Stomach (tissue), 9 donors: ENCODE measurements around the gene ZNF485. TPM values are rescaled to one million over a fixed set of nuclear protein-coding genes. Genes with fewer than 3 reads are reported as not detected.

ENCODE experiments used
- DNase-seq, 2 donors: peaks; one replicate each; pipeline versions ENCODE4 v3.0.0 to v3.0.0-alpha.2; 2013 to 2019
- H3K27ac ChIP-seq, 5 donors: fragments of 200-600 bp in 4 of 5; sonication (generic) in 4 of 5; one replicate each; pipeline ENCODE4 v1.5.1; 2013 to 2019; ENCODE audit warnings: mild to moderate bottlenecking in 1 of 5, moderate library complexity in 1 of 5
- H3K27me3 ChIP-seq, 3 donors: fragments of 200-600 bp; sonication (generic); one replicate each; pipeline ENCODE4 v1.5.1; 2017 to 2019; ENCODE audit warnings: mixed run types in 1 of 3
- H3K36me3 ChIP-seq, 4 donors: fragments of 200-600 bp; sonication (generic); 1 replicate in 3 of 4; 2 replicates in 1 of 4; pipeline ENCODE4 v1.5.1; 2016 to 2019
- H3K4me1 ChIP-seq, 4 donors: fragments of 200-600 bp; sonication (generic); one replicate each; pipeline ENCODE4 v1.5.1; 2016 to 2019
- H3K4me3 ChIP-seq, 4 donors: fragments of 200-600 bp; sonication (generic) in 3 of 4; one replicate each; pipeline ENCODE4 v1.5.1; 2016 to 2019; ENCODE audit warnings: mild to moderate bottlenecking in 1 of 4
- H3K9me3 ChIP-seq, 4 donors: fragments of 200-600 bp; sonication (generic); one replicate each; pipeline ENCODE4 v1.5.1; 2016 to 2019
- EP300 ChIP-seq: sonication (generic); formaldehyde crosslinking; IDR thresholded peaks from one replicate; pipeline ENCODE4 v1.6.1; 2017; ENCODE audit warnings: antibody characterized with exemption
- POLR2A ChIP-seq, 4 donors: fragments of 450-650 bp; IDR thresholded peaks; one replicate each; pipeline ENCODE4 v1.6.1; 2016; ENCODE audit warnings: antibody characterized with exemption in 4 of 4, control low read depth in 2 of 4, mild to moderate bottlenecking in 1 of 4, moderate library complexity in 1 of 4
- POLR2AphosphoS5 ChIP-seq, 3 donors: sonication (generic); formaldehyde crosslinking; IDR thresholded peaks; one replicate each; pipeline ENCODE4 v1.6.1; 2016; ENCODE audit warnings: antibody characterized with exemption in 3 of 3
- WGBS, 5 donors: extraction: QIAGEN DNeasy Blood & Tissue Kit in 3 of 5; methylation state at CpG; one replicate each; pipeline versions ENCODE4 v1.1.5 to v1.1.7; 2013 to 2018; 5-methylcytosine and 5-hydroxymethylcytosine counted together
- intact Hi-C: fragments of 100-400 bp; cut with DNase I; formaldehyde crosslinking; loops from one replicate; pipeline ENCODE4 v1.15.1; 2023; ENCODE audit warnings: low total_unique reads
- polyA plus RNA-seq, 3 donors: library from polyadenylated mRNA; stranded (reverse); fragments of 200-250 nt; gene quantifications; one replicate each; pipeline ENCODE4 v1.2.3, GENCODE V29; 2013
- total RNA-seq, 5 donors: library from RNA; depleted of rRNA; stranded (reverse); fragments of >200 nt; gene quantifications; one replicate each; pipeline versions ENCODE4 v1.1.0 to v1.2.3, GENCODE V29; 2014 to 2016
- TF ChIP-seq, protein P1 (sequence below), 7 experiments: fragments of 450-650 bp in 4 of 7; fragments of 200-600 bp in 3 of 7; sonication (generic) in 3 of 7; IDR thresholded peaks; one replicate each; pipeline ENCODE4 v1.5.1; 2016 to 2019; ENCODE audit warnings: antibody characterized with exemption in 7 of 7, control low read depth in 2 of 7, mild to moderate bottlenecking in 1 of 7
- donor health status: healthy with polysubstance abuse.
- donor health status: Bipolar disorder and iron deficiency.
- donor health status: healthy.

The ZNF485 gene
- total and polyA plus RNA-seq, 8 donors: 1.8 to 12.1 (median 2.2) TPM; not detected in 1

DNA sequence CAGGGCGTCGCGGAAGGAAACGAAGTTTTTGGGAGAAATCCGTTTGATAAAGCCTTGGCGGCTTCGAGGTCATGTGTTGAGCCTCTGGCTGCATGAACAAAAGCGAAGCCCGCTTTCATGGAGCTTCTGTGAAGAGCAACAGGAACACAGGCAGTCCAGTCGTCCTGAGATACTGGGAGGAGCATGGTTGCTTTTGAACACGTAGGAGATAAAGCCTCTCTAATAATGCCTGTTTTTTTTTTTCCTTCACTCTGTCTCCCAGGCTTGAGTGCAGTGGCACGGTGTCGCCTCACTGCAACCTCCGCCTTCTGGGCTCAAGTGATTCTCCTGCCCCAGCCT, 42.9 kb downstream of the ZNF485 start:
- TF ChIP-seq POLR2A (IDR thresholded peaks at IDR 0.05): no peak
- no peak for TF ChIP-seq EP300
- TF ChIP-seq, protein P1, sequence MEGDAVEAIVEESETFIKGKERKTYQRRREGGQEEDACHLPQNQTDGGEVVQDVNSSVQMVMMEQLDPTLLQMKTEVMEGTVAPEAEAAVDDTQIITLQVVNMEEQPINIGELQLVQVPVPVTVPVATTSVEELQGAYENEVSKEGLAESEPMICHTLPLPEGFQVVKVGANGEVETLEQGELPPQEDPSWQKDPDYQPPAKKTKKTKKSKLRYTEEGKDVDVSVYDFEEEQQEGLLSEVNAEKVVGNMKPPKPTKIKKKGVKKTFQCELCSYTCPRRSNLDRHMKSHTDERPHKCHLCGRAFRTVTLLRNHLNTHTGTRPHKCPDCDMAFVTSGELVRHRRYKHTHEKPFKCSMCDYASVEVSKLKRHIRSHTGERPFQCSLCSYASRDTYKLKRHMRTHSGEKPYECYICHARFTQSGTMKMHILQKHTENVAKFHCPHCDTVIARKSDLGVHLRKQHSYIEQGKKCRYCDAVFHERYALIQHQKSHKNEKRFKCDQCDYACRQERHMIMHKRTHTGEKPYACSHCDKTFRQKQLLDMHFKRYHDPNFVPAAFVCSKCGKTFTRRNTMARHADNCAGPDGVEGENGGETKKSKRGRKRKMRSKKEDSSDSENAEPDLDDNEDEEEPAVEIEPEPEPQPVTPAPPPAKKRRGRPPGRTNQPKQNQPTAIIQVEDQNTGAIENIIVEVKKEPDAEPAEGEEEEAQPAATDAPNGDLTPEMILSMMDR (IDR thresholded peaks at IDR 0.05): no peak
- no peak for TF ChIP-seq POLR2AphosphoS5 (IDR thresholded peaks at IDR 0.05)
- Histone ChIP-seq H3K4me1 (peaks cover 0 to 21% (median 11%) of the 10 kb centered on the region in 4 donors), H3K27me3 (no peaks in the 10 kb centered on the region), H3K27ac (peak overlapping the region in 4 of 5 donors; percentile 81 to 89 (median 84)), H3K36me3 (peaks cover 18 to 27% (median 21%) of the 10 kb centered on the region in 4 donors), H3K4me3 (peak overlapping the region; percentile 63 to 90 (median 78)), H3K9me3 (peaks cover 19 to 34% (median 24%) of the 10 kb centered on the region in 4 donors)
- no peak for DNase-seq
- intact Hi-C loops: loop anchor here (10.0 kb wide), 1 partner anchor 74 kb away; the partner anchor contains the start of gene ZNF239
- WGBS, 5 donors: 15 to 20% (median 20%) methylated on average over 14 of the region's 14 CpGs

DNA sequence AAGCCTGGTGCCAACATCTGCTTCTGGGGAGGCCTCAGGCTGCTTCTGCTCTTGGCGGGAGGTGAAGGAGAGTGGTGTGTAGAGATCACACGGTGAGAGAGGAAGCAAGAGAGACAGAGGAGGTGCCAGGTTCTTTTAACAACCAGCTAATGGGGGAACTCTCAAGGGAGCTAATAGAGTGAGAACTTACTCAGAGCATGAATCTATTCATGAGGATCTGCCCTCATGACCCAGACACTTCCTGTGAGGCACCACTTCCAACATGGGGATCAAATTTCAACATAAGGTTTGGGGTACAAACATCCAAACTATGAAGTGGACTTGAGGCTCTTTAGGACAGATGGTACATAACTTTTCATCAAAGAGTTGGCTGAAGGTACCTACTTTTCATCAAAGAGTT, 47.5 kb downstream of the ZNF485 start:
- Histone ChIP-seq H3K27me3 (peaks cover 0 to 7% (median 0%) of the 10 kb centered on the region in 3 donors), H3K4me3 (no peak overlapping the region), H3K36me3 (no peaks in the 10 kb centered on the region), H3K27ac (no peak overlapping the region), H3K9me3 (no peaks in the 10 kb centered on the region), H3K4me1 (peaks cover 0 to 17% (median 6%) of the 10 kb centered on the region in 4 donors)
- WGBS, 5 donors: 63 to 78% (median 66%) methylated on average over 2 of the region's 2 CpGs
- no peak for DNase-seq
- intact Hi-C loops: no loop called here
- no peak for TF ChIP-seq POLR2A (IDR thresholded peaks at IDR 0.05)
- TF ChIP-seq, protein P1 (IDR thresholded peaks at IDR 0.05): no peak
- TF ChIP-seq EP300: no peak
- no peak for TF ChIP-seq POLR2AphosphoS5 (IDR thresholded peaks at IDR 0.05)

DNA sequence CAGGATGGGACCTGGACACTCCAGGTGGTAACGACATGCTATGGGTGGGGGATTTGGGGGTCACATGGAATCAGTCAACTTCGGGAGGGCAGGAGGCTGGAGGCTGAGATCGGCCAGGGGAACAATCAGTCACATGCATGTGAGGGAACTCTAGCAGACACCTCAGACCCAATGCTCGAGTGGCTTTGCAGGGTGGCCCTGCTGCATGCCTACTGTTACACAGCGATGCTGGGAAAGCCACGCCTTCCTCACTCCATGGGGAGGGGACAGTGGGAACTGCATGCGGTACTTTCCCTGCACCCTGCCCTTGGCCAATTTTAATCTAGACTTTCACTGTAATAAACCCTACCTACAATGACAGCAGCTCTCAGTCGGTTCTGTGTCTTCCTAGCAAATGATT, 49.1 kb downstream of the ZNF485 start:
- no peak for DNase-seq
- no peak overlapping the region for H3K27ac ChIP-seq
- no peak overlapping the region for H3K4me3 ChIP-seq
- H3K36me3 ChIP-seq: no peaks in the 10 kb centered on the region
- peaks cover 0 to 7% (median 0%) of the 10 kb centered on the region in 3 donors for H3K27me3 ChIP-seq
- H3K9me3 ChIP-seq: no peaks in the 10 kb centered on the region
- TF ChIP-seq, protein P1 (IDR thresholded peaks at IDR 0.05): no peak
- TF ChIP-seq POLR2AphosphoS5 (IDR thresholded peaks at IDR 0.05) (no peak), POLR2A (IDR thresholded peaks at IDR 0.05) (no peak), EP300 (no peak)
- 73 to 79% (median 76%) methylated on average over 8 of the region's 8 CpGs for WGBS, 5 donors
- peaks cover 0 to 6% (median 2%) of the 10 kb centered on the region in 4 donors for H3K4me1 ChIP-seq
- intact Hi-C loops: no loop called here

DNA sequence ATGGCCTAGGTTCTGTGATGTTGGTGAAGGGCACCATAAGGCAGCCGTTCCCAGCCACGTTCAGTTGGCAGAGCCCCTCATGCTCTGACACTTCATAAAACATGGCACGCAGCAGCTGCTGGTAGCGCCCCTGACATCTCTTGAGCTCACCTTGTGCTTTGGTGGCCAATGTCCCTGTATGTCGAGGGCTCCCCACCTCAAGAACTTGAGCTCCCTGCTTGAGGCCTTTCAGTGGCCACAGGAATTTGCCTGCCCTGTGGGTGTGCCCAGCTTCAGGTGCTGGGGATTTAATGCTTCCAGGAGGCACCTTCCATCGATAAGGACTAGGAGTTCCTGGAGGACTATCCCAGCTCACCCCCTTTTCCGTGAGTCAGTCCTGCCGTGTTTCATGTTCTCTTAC, 52.0 kb downstream of the ZNF485 start:
- Histone ChIP-seq H3K9me3 (peaks cover 0 to 5% (median 0%) of the 10 kb centered on the region in 4 donors), H3K4me3 (no peak overlapping the region), H3K27ac (no peak overlapping the region), H3K4me1 (peaks cover 0 to 6% (median 2%) of the 10 kb centered on the region in 4 donors), H3K27me3 (peaks cover 0 to 7% (median 0%) of the 10 kb centered on the region in 3 donors), H3K36me3 (no peaks in the 10 kb centered on the region)
- 67 to 78% (median 77%) methylated on average over 6 to 8 of the region's 8 CpGs for WGBS, 5 donors
- TF ChIP-seq POLR2A (IDR thresholded peaks at IDR 0.05) (no peak), EP300 (no peak), POLR2AphosphoS5 (IDR thresholded peaks at IDR 0.05) (no peak)
- TF ChIP-seq, protein P1 (IDR thresholded peaks at IDR 0.05): no peak
- no peak for DNase-seq
- intact Hi-C loops: no loop called here
